ENCODE results near the gene HUNK. TPM values are rescaled to one million over a fixed set of nuclear protein-coding genes. Genes with fewer than 3 reads are reported as not detected.

The HUNK gene
- total RNA-seq, 1 donor from 2014 or later = 0.64 TPM

- TF ChIP-seq, protein P1, sequence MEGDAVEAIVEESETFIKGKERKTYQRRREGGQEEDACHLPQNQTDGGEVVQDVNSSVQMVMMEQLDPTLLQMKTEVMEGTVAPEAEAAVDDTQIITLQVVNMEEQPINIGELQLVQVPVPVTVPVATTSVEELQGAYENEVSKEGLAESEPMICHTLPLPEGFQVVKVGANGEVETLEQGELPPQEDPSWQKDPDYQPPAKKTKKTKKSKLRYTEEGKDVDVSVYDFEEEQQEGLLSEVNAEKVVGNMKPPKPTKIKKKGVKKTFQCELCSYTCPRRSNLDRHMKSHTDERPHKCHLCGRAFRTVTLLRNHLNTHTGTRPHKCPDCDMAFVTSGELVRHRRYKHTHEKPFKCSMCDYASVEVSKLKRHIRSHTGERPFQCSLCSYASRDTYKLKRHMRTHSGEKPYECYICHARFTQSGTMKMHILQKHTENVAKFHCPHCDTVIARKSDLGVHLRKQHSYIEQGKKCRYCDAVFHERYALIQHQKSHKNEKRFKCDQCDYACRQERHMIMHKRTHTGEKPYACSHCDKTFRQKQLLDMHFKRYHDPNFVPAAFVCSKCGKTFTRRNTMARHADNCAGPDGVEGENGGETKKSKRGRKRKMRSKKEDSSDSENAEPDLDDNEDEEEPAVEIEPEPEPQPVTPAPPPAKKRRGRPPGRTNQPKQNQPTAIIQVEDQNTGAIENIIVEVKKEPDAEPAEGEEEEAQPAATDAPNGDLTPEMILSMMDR (IDR thresholded peaks at IDR 0.05) = no peak
- no peak overlapping the region for H3K4me3 ChIP-seq
- DNase-seq (ENCODE audit: low spot score in 2 of 2) = no peak
Observed at GRCh38 chr21:32007456-32007855, 134.6 kb downstream of the HUNK start.

DNA sequence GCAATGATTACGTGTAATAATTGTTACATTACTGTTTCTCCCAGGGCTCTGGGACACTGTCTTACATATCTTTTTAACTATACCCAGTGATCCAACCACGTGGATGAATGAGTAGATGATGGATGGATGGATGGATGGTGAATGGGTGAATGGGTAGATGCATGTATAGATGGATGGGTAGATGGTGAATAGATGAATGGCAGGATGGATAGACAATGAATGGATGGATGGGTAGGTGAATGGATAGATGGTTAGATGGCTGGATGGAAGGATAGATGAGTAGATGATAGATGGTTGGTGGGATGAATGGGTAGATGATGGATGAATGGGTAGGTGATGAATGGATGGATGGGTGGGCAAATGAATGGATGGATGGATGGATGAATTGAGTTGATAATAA, 135.9 kb downstream of the HUNK start:
- H3K36me3 ChIP-seq = no peaks in the 10 kb centered on the region
- no peaks in the 10 kb centered on the region for H3K4me1 ChIP-seq
- TF ChIP-seq, protein P1 (IDR thresholded peaks at IDR 0.05) = no peak
- H3K9me3 ChIP-seq = no peaks in the 10 kb centered on the region
- no peaks in the 10 kb centered on the region for H3K27me3 ChIP-seq
- no peak overlapping the region for H3K27ac ChIP-seq
- H3K4me3 ChIP-seq = no peak overlapping the region
- intact Hi-C loops (cut with DNase I) = no loop called here
- DNase-seq (ENCODE audit: low spot score in 2 of 2) = no peak

More at GRCh38 chr21:32007456-32007855, 134.6 kb downstream of the HUNK start:
- H3K27me3 ChIP-seq = no peaks in the 10 kb centered on the region
- H3K36me3 ChIP-seq = no peaks in the 10 kb centered on the region
- no peaks in the 10 kb centered on the region for H3K9me3 ChIP-seq
- H3K4me1 ChIP-seq = no peaks in the 10 kb centered on the region
- no peak overlapping the region for H3K27ac ChIP-seq
- intact Hi-C loops (cut with DNase I) = no loop called here

DNA sequence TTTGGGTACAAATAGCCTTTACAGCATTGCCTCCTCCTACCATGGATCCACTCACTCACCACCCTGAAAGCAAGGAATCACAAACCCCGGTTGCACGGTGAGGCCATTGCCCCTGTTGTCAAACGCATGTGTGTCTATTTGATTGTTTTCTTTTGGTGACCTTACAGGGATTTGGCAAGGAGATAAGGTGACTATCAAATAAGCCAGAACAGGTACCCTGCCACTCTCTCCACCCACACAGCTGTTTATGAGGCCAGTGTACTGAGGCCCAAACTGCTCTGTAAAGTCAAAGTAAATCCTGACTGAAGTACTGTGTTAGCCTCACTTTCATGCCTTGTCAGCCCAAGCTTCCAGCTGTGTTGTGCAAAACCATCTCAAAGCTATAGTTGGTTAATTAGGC, 136.4 kb downstream of the HUNK start:
- Histone ChIP-seq H3K4me1 (no peaks in the 10 kb centered on the region), H3K27me3 (no peaks in the 10 kb centered on the region), H3K36me3 (no peaks in the 10 kb centered on the region), H3K9me3 (no peaks in the 10 kb centered on the region), H3K27ac (no peak overlapping the region), H3K4me3 (no peak overlapping the region)
- DNase-seq (ENCODE audit: low spot score in 2 of 2) = no peak
- intact Hi-C loops (cut with DNase I) = no loop called here
- TF ChIP-seq, protein P1 (IDR thresholded peaks at IDR 0.05) = no peak

GRCh38 chr21:32015461-32016139, 142.8 kb downstream of the HUNK start:
- peaks cover 0 to 2% of the 10 kb centered on the region in 2 donors for H3K4me1 ChIP-seq
- no peak for DNase-seq (ENCODE audit: low spot score in 2 of 2)
- intact Hi-C loops (cut with DNase I) = no loop called here
- H3K27ac ChIP-seq = no peak overlapping the region
- no peak overlapping the region for H3K4me3 ChIP-seq
- no peaks in the 10 kb centered on the region for H3K27me3 ChIP-seq
- no peaks in the 10 kb centered on the region for H3K36me3 ChIP-seq
- no peaks in the 10 kb centered on the region for H3K9me3 ChIP-seq
- TF ChIP-seq, protein P1 (IDR thresholded peaks at IDR 0.05) = no peak

DNA sequence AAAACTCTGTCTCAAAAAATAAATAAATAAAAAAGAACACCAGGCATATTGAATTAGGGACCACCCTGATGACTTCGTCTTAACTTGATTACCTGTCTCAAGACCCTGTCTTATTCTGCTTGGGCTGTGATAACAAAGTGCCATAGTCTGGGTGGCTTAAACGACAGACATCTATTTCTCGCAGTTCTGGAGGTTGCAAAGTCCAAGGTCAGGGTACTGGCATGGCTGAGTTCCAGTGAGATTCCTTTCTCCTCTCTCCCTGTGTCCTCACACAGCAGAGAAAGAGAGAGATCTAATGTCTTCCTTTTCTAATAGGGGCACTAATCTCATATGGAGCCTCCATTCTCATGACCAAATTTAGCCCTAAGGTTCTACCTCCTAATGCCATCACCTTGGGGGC, 145.6 kb downstream of the HUNK start:
- TF ChIP-seq, protein P1 (IDR thresholded peaks at IDR 0.05) = no peak
- no peaks in the 10 kb centered on the region for H3K9me3 ChIP-seq
- H3K4me3 ChIP-seq = no peak overlapping the region
- H3K36me3 ChIP-seq = no peaks in the 10 kb centered on the region
- no peak overlapping the region for H3K27ac ChIP-seq
- DNase-seq (ENCODE audit: low spot score in 2 of 2) = no peak
- no peaks in the 10 kb centered on the region for H3K27me3 ChIP-seq
- peaks cover 8% of the 10 kb centered on the region in 2 donors for H3K4me1 ChIP-seq
- intact Hi-C loops (cut with DNase I) = no loop called here
